Anterior cingulate cortex (tissue), 58 donors: Measurements from ENCODE around the gene TAOK2.
"Not testable (repeated sequence)": the region's sequence is repeated elsewhere in the genome, so short reads cannot be mapped to it uniquely, and the experiment has no call there.

Experiments
- DNase-seq, 58 donors: peaks; one replicate each; lab custom pipeline; 2025; lab: John Stamatoyannopoulos, UW

TAOK2 gene

DNA sequence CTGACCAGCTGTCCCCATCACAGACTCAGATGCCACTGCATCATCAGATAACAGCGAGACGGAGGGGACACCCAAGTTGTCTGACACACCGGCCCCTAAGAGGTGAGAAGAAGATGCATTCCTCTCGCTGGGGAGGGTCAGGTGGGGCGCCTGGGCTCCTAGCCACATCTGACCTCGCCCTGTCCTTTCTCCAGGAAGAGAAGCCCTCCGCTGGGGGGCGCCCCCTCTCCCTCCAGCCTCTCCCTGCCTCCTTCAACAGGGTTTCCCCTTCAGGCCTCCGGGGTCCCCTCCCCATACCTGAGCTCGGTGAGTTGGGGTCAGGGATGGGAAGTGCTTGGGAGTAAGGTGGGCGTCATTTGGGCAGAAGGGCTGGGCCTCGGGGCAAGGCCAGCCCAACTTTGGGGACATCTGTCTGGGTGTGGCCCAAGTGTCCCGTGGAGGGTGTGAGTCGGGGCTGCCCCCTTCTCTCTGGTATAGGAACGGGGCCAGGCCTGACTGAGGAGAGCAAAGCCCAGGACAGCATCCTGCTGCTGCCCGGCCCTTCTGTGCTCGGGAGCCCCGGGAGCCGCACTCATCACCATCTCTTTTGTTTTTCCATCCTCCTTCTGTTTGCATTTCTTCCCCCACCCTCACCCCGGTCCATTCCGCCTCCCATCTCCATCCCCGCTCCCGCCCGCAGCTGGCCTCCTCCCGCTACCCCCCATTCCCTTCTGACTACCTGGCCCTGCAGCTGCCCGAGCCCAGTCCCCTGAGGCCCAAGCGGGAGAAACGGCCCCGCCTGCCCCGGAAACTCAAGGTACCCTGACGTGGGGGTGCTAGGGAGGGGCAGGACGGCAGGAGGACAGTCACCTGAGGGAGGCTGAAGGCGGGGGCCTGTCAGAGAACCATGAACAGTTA is 27.3 kb downstream of the TAOK2 start:
- no peak for DNase-seq

DNA sequence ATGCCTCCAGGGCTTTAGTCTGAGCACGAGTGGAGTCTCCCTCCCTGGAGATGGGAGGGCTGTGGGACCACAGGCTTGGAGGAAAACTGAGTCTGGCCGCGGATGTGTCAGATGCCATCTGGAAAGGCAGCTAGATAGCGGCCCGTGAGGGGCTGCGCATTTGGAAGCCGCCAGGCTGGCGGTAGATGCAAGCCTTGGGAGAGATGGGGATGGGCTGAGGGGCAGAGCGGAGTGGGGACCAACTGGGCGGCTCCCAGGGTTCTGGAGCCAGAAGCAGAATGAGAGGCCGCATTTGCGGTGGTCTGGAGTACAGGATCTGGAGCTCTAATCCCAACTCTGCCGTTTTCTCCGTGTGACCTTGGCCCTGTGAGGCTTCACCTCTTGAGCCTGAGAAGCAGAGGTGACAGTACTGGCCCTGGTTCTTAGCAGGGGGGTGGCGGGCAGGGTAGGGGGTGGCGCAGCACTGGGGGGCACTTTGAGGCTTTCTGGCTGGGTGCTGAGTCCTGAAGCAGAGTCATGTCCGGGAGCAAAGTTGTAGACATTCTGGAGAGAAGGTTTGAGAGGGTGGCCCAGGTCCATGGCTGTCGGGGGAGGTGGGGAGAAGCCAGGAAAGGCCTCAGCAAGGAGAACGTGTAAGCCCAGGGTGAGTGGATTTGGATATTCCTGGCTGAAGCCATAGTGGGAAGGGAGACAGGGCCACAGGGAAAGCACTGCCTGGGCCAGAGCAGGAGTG is 29.1 kb downstream of the TAOK2 start:
- DNase-seq: no peak

DNA sequence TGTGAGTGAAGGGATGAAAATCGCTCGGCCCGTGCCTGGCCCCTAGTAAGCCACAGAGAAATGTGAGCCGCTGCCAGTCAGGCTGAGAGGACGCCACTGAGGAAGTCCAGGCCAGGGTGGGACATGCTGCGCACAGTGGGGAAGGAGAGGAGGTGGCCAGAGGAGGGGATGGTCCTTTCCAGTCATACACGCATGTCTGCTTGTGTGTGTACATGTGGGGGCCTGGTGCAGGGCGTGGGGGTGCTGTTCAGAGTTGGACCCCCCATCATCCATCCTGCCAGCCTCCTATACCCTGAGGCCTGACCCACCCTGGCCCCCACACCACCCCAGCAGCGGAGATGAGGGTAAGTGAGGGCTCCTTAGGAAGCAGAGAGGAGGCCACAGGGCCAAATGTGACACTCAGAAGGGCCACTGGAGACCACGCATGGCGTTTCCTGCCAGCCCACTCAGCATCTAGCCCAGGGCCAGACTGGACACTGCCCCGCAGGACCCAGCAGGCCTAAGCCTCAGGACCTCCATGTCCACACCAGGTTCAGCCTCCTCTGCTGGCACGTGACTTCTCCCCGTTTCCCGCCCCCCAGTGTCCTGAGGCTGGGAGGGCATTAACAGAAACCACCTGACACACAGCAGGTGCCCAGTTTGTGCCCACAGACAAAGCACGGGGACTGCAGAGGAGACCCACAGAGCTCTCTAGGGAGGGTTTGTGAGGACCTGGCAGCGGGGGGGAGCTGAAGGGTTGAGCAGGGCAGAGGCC is 30.2 kb downstream of the TAOK2 start:
- no peak for DNase-seq

DNA sequence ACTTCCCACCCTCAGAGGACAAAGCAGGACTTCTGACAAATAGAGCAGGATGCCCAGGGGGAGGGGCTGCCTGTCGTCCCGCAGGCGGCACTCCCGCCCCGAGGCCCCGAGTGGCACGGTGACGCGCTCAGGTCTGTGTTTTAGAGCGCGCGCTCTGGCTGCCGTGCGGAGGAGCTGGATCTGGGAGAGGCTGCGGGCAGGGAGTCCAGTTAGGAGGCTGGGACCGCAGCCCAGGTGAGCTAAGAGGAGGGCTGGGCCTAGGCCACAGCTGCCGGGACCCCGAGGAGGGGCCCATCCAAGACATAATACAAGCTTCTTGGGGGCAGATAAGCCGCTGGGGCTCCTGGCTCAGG is 30.7 kb downstream of the TAOK2 start:
- DNase-seq: no peak

DNA sequence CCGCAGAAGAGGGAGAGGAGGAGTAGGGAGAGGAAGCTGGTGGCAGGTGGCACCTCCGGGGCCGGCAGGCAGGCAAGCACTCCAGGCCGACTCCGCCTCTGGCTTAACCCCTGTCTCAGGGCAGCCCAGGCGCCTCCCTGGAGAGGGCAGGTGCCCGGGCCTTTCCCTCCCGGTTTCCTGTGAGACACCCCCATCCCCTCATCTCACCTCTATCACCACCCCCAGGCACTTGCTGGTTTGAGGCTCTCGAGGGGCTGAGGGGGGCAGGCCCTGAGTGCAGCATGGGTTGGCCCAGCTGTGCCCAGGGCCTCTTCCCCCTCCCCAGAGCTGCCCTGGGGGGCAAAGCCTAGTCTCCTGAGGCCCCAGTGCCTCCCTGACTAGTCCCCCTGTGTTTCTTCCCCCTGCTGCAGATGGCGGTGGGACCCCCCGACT is 31.2 kb downstream of the TAOK2 start:
- no peak for DNase-seq

DNA sequence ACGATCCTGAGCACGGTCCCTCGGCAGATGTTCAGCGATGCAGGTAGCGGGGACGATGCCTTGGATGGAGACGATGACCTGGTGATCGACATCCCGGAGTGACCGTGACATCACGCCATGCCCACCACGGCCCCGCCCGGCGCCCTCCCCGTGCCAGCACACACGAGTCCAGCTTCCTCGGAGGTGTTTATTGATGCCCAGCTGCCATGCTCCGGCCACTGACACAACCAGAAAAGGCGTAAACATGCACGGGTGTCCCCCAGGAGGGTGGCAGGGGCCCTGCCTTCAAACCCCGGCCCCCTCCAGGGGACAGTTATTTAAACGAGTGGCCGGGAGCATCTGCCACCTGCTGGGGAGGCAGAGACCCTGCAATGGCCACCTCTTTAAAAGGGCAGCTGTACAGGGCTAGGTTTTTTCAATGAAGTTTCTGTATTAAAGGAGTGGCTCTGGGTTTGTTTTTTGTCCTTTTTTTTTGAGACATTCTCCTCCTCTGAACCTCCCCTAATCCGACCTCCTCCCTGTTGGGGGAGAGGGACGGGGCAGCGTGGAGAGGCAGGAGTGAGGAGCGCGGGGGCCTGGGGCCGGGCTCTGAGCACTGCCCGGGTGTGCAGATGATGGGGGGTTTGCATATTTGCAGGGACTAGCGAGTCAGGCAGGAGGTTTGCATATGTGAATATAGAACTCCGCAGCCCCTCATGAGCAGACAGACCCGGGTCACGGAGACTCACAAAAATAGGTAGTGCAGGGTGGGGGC is 31.9 kb downstream of the TAOK2 start:
- DNase-seq: peak in 7 of 58 donors; percentile 9 to 30 (median 21)

DNA sequence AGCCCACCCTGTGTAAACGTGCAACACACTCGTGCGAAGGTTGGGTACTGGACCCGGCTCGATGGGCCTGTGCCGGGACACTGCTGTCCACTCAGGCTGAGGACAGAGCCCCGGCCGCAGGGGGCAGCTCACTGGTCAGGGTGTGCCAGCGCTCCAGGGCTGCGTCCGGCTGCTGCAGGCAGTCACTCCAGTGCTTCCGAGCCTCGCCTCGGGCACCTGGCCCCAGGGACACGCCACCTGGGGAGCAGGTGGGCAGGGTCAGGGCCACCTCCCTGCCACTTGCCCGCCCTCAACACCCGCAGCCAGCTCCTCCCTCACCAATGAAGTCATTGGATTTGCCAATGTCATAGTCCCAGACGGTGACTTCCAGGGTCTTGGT is 32.4 kb downstream of the TAOK2 start:
- no peak for DNase-seq

DNA sequence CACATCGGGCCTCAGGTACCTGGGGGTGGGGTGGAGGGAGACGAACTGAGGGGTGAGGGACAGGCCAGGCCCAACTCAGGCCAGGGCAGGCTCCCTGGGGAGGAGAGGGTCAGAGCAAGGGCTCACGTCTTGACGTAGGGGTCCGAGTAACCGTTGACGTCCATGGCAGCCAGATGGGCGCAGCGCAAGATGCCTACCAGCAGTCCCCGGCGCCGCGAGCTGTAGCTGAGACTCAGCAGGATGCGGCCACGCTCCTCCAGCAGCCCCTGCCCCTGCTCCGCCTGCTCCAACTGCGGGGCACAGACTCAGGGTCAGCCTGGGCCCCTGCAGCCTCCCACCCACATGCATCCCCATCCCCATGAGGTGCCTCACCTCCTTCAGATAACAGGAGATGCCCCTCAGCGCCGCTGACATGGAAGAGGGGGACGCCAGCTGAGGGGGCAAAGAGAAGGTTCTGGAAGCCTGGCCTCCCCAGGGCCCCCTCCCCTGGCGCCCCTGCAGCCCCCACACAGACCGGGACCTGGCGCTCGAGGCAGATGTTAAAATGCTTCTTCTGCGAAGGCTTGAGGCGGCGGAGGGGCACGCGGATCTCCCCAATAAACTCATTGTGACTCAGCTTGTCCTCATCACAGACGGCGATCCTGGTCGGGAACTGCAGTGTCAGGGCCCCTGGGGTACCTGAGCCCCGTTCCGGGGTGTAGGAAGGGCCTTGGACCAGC is 33.1 kb downstream of the TAOK2 start:
- DNase-seq: no peak

DNA sequence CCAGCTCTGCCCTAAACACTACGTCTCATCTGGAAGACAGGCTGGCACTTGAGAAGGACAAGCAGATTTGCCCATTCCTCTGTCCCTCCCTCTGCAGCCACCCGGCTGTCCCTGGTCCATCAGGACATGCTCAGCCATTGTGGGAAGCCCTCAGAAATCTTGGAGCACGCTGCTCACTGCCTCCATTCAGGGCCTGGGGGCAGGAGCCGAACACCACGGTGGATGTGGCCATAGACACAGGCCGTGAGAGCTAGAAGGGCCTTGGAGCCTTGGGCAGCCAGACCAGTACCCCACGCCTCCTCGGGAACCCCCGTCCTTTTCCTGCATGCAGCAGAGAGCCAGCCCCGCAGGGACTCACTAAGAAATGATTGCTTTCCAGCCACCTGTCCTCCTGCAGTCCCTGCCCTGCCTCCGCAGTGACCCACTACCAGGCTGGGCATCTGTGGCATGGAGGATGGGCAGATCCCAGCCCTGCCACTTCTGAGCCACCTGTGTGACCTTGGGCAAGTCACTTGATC is 33.8 kb downstream of the TAOK2 start:
- DNase-seq: no peak

DNA sequence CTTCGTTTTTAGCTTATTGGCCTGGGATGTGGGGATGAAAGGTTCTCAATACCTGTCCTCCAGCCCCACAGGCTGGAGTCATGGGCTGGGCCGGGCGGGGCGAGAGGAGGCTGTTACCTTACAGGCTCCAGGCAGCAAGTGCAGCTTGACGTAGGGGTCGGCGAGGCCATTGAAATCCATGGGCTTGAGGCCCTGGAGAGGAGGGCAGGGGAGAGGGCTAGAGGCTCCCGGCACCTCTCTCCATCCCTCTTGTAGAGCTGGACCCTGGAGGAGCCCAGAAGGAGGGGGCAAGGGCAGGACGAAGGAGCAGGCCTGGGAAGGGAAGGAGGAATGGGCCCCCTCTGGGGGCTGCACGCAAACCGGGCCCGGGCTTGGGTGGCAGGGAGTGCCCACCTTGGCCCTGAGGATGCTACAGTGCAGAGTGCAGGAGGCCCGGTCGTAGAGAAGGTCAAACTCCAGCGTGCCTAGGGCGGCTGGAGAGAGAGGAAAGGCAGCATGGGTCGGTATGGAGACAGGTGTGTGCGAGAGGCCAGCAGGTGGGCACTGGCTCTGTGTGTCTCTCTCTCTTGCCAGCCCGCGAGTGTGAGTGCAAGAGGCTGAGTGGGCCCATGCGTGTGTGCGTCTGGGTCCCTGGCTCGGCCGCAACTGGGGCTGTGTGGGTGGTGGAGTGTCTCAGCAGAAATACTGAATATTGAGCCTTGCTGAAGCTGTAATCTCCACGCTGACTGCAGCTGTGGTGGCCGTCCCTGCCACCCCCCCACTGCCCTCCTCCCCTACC is 35.6 kb downstream of the TAOK2 start:
- peak in 10 of 58 donors; percentile 14 to 51 (median 33) for DNase-seq

DNA sequence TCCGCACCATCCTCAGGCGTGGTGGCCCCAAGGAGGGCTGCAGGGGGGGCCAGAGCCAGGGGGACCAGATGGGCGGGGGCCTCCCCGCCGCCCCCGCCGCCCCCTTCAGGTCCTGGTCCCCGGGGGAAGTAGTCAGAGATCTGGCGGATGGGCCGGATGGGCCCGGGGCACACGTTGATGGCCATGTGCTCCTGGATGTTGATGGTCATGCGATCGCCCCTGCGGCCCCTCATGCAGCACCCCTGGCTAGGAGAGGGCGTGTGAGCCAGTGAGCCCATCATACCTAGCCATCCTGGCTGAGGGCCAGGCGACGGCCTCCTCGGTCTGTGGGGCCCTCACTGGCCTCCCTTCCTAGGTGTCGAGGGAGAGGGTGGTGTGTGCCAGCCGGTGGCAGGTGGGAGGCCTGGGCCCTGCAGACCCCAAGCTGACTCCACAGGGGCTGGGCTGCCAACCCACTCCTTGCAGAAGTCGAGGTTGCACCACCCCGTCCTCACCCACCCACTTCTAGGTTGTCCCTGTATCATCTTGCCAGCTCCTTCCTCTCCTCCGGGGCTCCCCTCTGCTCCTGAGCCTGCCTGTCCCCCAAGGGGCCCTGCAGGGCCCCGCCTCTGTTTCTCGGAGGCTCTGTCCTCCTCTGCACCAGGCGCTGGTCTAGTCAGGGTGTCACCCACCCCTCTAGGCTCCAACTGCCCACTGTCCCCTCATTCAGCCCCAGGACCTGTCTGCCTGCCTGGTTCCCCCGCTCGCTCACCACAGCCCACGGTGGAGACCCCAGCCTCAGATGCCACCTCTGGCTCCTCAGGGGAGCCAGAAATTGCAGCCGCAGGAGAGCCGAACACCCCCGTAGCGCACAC is 36.5 kb downstream of the TAOK2 start:
- peak in 2 of 58 donors; percentile 29 to 44 for DNase-seq

DNA sequence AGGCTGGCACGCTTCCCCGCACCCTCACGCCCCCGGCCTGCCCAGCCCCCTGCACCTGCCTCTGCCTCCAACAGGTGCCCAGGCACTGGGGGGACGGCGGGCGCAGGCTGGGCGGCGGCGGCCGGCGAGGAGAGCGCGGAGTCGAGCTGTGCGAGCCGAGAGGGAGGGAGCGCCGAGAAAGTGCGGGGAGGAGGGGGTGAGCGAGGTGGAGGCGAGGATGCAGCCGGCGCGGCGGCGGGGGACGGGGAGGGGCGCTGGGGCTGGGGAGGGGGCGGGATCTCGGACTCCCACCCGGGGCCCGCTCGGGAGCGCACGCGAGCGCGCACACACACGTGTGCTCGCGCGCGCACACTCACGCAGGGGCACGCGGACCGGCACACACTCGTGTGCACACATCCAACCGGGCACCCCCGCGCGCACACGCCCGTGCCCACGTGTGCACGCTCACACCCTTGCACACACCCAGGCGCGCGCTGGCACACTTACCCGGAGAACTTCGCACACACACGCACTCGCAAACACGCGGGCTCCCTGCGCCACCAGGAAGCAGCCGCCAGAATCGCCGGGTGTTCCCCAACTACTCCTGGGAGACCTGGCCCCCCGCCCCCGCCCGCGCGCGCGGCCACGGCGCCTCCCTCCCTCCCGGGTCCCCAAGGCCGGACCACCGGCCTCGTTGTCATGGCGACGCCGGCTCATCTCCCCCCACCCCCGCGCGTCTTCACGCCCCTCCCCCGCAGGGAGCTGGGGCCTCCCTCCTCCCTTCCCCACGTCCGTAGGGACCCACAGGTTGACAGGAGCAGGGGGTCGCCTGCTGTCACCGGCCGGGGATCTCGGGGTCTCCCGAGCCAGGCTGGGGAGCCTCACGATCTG is 37.4 kb downstream of the TAOK2 start, which contains the start of gene DOC2A:
TSS of gene DOC2A (minus strand) at position 184 of the 870 bp plus-strand sequence. CDS start 805 bp downstream, outside the sequence.
- DNase-seq: peak in 15 of 58 donors; percentile 14 to 54 (median 33)

DNA sequence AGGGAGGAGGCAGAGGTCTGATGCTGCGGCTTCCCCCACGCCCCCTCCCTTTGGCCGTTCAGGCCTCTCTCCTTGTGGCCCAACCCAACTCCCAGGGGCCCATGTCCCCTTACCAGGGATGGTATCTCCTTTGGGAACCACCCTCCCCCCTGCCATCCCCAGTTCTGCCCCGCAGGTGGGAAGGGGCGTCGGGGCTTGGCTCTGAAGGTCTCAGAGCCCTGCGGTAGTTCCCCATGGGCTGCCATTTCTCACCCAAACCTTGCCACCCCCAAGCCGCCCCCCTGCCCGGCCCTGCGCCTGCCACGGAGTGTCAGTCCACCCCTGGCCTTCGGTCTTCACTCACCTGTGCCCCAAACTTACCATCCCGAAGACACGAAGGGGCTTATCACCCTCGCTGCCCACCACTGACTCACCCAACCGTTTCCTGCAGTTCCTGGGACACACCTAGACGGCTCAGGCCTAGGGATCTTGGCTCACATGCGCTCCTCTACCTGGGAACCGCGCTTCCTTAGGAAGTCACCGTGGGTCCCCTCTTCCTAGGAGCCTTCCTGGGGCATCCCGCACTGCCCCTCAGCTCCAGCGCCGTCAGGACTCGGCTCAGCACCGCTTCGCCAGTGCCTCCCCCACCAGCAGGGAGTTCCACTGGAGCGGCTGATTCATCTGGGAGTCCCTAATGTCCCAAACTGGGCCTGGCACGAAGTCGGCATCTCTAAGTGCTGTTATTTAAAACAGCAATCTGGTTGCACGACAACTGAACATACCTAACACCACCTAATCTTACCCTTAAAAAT is 38.2 kb downstream of the TAOK2 start:
- DNase-seq: peak in 1 of 58 donors; percentile 12

DNA sequence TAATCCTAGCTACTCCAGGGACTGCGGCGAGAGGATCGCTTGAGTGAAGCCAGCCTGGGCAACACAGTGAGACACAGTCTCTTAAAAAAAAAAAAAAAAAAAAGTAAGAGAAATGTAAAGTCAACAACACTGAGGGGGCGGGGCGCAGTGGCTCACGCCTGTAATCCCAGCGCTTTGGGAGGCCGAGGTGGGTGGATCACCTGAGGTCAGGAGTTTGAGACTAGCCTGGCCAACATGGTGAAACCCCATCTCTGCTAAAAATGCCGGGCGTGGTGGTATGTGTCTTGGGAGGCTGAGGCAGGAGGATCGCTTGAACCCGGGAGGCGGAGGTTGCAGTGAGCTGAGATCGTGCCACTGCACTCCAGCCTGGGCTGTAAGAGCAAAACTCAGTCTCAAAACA is 38.9 kb downstream of the TAOK2 start:
- DNase-seq: not testable (repeated sequence)

DNA sequence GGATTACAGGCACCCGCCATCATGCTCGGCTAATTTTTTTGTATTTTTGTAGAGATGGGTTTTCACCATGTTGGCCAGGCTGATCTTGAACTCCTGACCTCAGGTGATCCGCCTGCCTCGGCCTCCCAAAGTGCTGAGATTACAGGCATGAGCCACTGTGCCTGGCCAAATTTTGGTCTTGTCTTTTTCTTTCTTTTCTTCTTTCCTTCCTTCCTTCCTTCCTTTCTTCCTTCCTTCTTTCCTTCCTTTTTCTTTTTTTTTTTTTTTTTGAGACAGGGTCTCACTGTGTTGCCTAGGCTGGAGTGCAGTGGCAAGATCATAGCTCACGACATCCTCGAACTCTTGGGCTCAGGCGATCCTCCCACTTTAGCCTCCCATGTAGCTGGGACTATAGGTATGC is 41.8 kb downstream of the TAOK2 start:
- DNase-seq: not testable (repeated sequence)
